ENCODE data around the gene SCYL2.
"Not testable (repeated sequence)": the region's sequence is repeated elsewhere in the genome, so short reads cannot be mapped to it uniquely, and the experiment has no call there.

The SCYL2 gene

GRCh38 chr12:100302081-100302480 is 35.1 kb downstream of the SCYL2 start:
- no peak for TF ChIP-seq CTCF (conservative IDR thresholded peaks at IDR 0.05; ENCODE audit: low read depth, low read length)
- DNase-seq (ENCODE audit: low read depth): no peak
- no peak overlapping the region for H3K4me3 ChIP-seq (ENCODE audit: low read depth, low read length)

GRCh38 chr12:100303831-100304230 is 36.9 kb downstream of the SCYL2 start:
- no peak overlapping the region for H3K4me3 ChIP-seq (ENCODE audit: low read depth, low read length)
- no peak for TF ChIP-seq CTCF (conservative IDR thresholded peaks at IDR 0.05; ENCODE audit: low read depth, low read length)
- no peak for DNase-seq (ENCODE audit: low read depth)

DNA sequence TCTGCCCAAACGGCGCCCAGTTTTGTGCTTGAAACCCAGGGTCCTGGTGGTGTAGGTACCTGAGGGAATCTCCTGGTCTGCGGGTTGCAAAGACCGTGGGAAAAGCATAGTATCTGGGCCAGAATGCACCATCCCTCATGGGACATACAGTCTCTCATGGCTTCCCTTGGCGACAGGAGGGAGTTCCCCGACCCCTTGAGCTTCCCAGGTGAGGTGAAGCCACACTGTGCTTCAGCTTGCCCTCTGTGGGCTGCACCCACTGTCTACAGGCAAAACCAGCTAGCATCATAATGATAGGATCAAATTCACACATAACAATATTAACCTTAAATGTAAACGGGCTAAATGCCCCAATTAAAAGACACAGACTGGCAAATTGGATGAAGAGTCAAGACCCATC is 37.4 kb downstream of the SCYL2 start:
- DNase-seq (ENCODE audit: low read depth); H3K4me3 ChIP-seq (ENCODE audit: low read depth, low read length): not testable (repeated sequence)

GRCh38 chr12:100308138-100308537 is 41.2 kb downstream of the SCYL2 start:
- not testable (repeated sequence) for H3K4me3 ChIP-seq (ENCODE audit: low read depth, low read length); DNase-seq (ENCODE audit: low read depth)

GRCh38 chr12:100311317-100311716 is 44.3 kb downstream of the SCYL2 start:
- TF ChIP-seq CTCF (conservative IDR thresholded peaks at IDR 0.05; ENCODE audit: low read depth, low read length): no peak
- DNase-seq (ENCODE audit: low read depth): no peak
- H3K4me3 ChIP-seq (ENCODE audit: low read depth, low read length): no peak overlapping the region

DNA sequence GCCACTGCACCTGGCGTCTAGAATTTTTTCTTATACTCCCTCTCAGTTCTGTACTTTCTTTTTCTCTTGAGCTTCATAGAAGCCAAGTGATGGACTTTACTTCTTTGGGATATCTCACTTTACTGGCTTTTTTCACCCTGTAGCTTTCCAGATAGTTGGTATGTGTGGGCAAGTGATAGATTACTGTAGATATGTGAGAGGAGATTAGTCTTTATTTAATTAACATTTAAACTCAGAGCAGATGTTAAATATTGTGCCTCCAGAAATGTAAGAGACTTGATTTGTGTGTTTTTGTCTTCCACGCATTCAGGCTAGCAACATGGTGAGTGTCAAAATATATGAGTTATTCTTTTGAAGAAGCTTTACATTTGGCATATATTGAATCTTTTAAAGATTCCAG is 50.4 kb downstream of the SCYL2 start:
- TF ChIP-seq CTCF (conservative IDR thresholded peaks at IDR 0.05; ENCODE audit: low read depth, low read length): no peak
- H3K4me3 ChIP-seq (ENCODE audit: low read depth, low read length): no peak overlapping the region
- no peak for DNase-seq (ENCODE audit: low read depth)

DNA sequence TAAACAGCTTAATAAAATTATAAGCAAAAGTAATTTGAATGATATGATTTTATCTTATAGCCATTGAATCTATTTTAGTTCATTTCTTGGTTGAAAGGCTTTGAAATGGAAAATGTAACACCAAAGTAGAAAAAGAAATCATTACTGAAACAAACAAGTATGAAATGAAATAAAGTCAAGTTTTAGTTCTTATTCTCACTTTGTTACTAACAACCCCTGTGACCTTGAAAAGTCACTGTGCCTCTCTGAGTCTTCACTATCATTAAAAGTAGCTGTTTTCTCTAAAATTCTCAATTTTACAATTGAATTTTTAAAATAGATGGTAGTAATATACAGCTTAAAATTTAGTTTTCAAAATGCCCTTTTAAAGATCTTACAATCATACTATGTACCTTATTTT is 57.5 kb downstream of the SCYL2 start:
- DNase-seq (ENCODE audit: low read depth): no peak
- no peak overlapping the region for H3K4me3 ChIP-seq (ENCODE audit: low read depth, low read length)
- TF ChIP-seq CTCF (conservative IDR thresholded peaks at IDR 0.05; ENCODE audit: low read depth, low read length): no peak

GRCh38 chr12:100326208-100326607 is 59.2 kb downstream of the SCYL2 start:
- no peak for TF ChIP-seq CTCF (conservative IDR thresholded peaks at IDR 0.05; ENCODE audit: low read depth, low read length)
- H3K4me3 ChIP-seq (ENCODE audit: low read depth, low read length): no peak overlapping the region
- peak; percentile 15 for DNase-seq (ENCODE audit: low read depth)

All from choroid plexus epithelial cell (primary cell).